Measurements from ENCODE around the gene MBP.

MBP gene

GRCh38 chr18:77077401-77077800 is 55.2 kb downstream of the MBP start:
- Histone ChIP-seq H3K27me3 (ENCODE audit: insufficient read depth, poor library complexity, severe bottlenecking) (no peaks in the 10 kb centered on the region), H3K27ac (replicated peaks) (no peak overlapping the region), H3K4me3 (replicated peaks; ENCODE audit: insufficient read depth, low read length) (no peak overlapping the region)
- no peak for DNase-seq (ENCODE audit: low read depth in 1 of 2, low spot score in 1 of 2)
- no peak for TF ChIP-seq POLR2AphosphoS5 (IDR thresholded peaks at IDR 0.05; ENCODE audit: low read depth)
- TF ChIP-seq SPI1 (IDR thresholded peaks at IDR 0.05; ENCODE audit: borderline replicate concordance, low read depth), result no peak
- no peak for TF ChIP-seq CTCF (IDR thresholded peaks at IDR 0.05; ENCODE audit: insufficient read depth, low read length)
- TF ChIP-seq GABPA (IDR thresholded peaks at IDR 0.05; ENCODE audit: low read depth), result no peak
- TF ChIP-seq REST (IDR thresholded peaks at IDR 0.05; ENCODE audit: insufficient replicate concordance, low read depth), result no peak

GRCh38 chr18:77076111-77076510 is 56.5 kb downstream of the MBP start:
- Histone ChIP-seq H3K27ac (replicated peaks) (no peak overlapping the region), H3K27me3 (ENCODE audit: insufficient read depth, poor library complexity, severe bottlenecking) (no peaks in the 10 kb centered on the region), H3K4me3 (replicated peaks; ENCODE audit: insufficient read depth, low read length) (no peak overlapping the region)
- TF ChIP-seq POLR2AphosphoS5 (IDR thresholded peaks at IDR 0.05; ENCODE audit: low read depth), result no peak
- TF ChIP-seq GABPA (IDR thresholded peaks at IDR 0.05; ENCODE audit: low read depth), result no peak
- TF ChIP-seq CTCF (IDR thresholded peaks at IDR 0.05; ENCODE audit: insufficient read depth, low read length), result no peak
- no peak for TF ChIP-seq SPI1 (IDR thresholded peaks at IDR 0.05; ENCODE audit: borderline replicate concordance, low read depth)
- TF ChIP-seq REST (IDR thresholded peaks at IDR 0.05; ENCODE audit: insufficient replicate concordance, low read depth), result no peak
- DNase-seq (ENCODE audit: low read depth in 1 of 2, low spot score in 1 of 2), result no peak

- Histone ChIP-seq H3K27ac (replicated peaks) (no peak overlapping the region), H3K27me3 (ENCODE audit: insufficient read depth, poor library complexity, severe bottlenecking) (no peaks in the 10 kb centered on the region), H3K4me3 (replicated peaks; ENCODE audit: insufficient read depth, low read length) (no peak overlapping the region)
- DNase-seq (ENCODE audit: low read depth in 1 of 2, low spot score in 1 of 2), result no peak
- TF ChIP-seq POLR2AphosphoS5 (IDR thresholded peaks at IDR 0.05; ENCODE audit: low read depth) (no peak), REST (IDR thresholded peaks at IDR 0.05; ENCODE audit: insufficient replicate concordance, low read depth) (no peak), CTCF (IDR thresholded peaks at IDR 0.05; ENCODE audit: insufficient read depth, low read length) (no peak)
Observed at GRCh38 chr18:77074431-77074830, 58.2 kb downstream of the MBP start.

Data from HL-60 (cell line).